ENCODE data around the gene MAGOHB. TPM values are rescaled to one million over a fixed set of nuclear protein-coding genes. Genes with fewer than 3 reads are reported as not detected.

The MAGOHB gene
- total and polyA plus RNA-seq, 2 of the 13 experiments (the other 11 are each of a cell fraction or from before 2014, with no cell fraction given), result 7.0 to 49.8 TPM

DNA sequence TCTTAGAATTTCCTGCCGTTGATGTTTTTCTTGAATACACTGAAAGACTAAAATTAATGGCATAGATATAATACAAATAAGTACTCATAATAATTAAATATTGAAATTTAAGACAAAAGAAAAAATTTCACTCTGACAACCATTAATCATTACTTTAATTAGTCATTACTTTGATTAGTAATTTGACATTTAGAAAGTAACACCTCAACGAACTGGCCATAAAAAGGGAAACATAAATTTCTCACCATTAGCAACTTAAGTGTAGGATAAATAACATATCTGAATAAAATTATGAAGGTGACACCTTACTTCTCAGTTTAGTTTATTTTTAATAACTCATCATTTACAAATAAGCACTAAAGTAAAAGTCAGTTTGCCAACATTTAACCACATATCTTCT lies 17.5 kb downstream of the MAGOHB start (continued):
- TF ChIP-seq, protein P1, sequence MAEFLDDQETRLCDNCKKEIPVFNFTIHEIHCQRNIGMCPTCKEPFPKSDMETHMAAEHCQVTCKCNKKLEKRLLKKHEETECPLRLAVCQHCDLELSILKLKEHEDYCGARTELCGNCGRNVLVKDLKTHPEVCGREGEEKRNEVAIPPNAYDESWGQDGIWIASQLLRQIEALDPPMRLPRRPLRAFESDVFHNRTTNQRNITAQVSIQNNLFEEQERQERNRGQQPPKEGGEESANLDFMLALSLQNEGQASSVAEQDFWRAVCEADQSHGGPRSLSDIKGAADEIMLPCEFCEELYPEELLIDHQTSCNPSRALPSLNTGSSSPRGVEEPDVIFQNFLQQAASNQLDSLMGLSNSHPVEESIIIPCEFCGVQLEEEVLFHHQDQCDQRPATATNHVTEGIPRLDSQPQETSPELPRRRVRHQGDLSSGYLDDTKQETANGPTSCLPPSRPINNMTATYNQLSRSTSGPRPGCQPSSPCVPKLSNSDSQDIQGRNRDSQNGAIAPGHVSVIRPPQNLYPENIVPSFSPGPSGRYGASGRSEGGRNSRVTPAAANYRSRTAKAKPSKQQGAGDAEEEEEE (CRISPR knock-in tag; IDR thresholded peaks at IDR 0.05; ENCODE audit: borderline replicate concordance), result no peak
- no peak for TF ChIP-seq RBAK (CRISPR knock-in tag; IDR thresholded peaks at IDR 0.05)
- TF ChIP-seq ZNF451 (CRISPR knock-in tag; IDR thresholded peaks at IDR 0.05), result no peak
- no peak for TF ChIP-seq BRD4 (CRISPR knock-in tag; IDR thresholded peaks at IDR 0.05)
- no peak for TF ChIP-seq DR1 (CRISPR knock-in tag; IDR thresholded peaks at IDR 0.05)
- no peak for TF ChIP-seq SRSF9 (IDR thresholded peaks at IDR 0.05; ENCODE audit: borderline replicate concordance, insufficient read depth, low read depth, low read length, poor library complexity, severe bottlenecking)
- TF ChIP-seq, protein P2, sequence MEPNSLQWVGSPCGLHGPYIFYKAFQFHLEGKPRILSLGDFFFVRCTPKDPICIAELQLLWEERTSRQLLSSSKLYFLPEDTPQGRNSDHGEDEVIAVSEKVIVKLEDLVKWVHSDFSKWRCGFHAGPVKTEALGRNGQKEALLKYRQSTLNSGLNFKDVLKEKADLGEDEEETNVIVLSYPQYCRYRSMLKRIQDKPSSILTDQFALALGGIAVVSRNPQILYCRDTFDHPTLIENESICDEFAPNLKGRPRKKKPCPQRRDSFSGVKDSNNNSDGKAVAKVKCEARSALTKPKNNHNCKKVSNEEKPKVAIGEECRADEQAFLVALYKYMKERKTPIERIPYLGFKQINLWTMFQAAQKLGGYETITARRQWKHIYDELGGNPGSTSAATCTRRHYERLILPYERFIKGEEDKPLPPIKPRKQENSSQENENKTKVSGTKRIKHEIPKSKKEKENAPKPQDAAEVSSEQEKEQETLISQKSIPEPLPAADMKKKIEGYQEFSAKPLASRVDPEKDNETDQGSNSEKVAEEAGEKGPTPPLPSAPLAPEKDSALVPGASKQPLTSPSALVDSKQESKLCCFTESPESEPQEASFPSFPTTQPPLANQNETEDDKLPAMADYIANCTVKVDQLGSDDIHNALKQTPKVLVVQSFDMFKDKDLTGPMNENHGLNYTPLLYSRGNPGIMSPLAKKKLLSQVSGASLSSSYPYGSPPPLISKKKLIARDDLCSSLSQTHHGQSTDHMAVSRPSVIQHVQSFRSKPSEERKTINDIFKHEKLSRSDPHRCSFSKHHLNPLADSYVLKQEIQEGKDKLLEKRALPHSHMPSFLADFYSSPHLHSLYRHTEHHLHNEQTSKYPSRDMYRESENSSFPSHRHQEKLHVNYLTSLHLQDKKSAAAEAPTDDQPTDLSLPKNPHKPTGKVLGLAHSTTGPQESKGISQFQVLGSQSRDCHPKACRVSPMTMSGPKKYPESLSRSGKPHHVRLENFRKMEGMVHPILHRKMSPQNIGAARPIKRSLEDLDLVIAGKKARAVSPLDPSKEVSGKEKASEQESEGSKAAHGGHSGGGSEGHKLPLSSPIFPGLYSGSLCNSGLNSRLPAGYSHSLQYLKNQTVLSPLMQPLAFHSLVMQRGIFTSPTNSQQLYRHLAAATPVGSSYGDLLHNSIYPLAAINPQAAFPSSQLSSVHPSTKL (CRISPR knock-in tag; IDR thresholded peaks at IDR 0.05), result no peak
- no peak for TF ChIP-seq PPARG (CRISPR knock-in tag; conservative IDR thresholded peaks at IDR 0.05)

GRCh38 chr12:10590966-10591365 lies 22.4 kb downstream of the MAGOHB start:
- FAIRE-seq (no peak), DNase-seq (ENCODE audit: low spot score) (no peak), ATAC-seq (no peak)
- POLR2A ChIA-PET, result no interaction called here
- BruUV-seq (replicated peaks), result no TSS peak
- CTCF ChIA-PET (ENCODE audit: low intra/inter-chr PET ratio, low total read pairs), result no interaction called here
- WGBS (ENCODE audit: low lambda C conversion rate), result 92% methylated on average over 3 of the region's 3 CpGs
- Histone ChIP-seq H3K27ac (ENCODE audit: extremely low read length, insufficient read depth, low read length) (no peak overlapping the region), H3K79me2 (ENCODE audit: insufficient read depth, low read length) (no peaks in the 10 kb centered on the region), H3K36me3 (replicated peaks in 1 of 2; ENCODE audit: control insufficient read depth in 1 of 2, insufficient read depth in 2 of 2, low read length in 2 of 2) (peaks cover 0 to 2% of the 10 kb centered on the region in 2 experiments; a peak in 2 of 5 replicates), H3K9me3 (ENCODE audit: low read length) (no peaks in the 10 kb centered on the region), H3K4me1 (ENCODE audit: insufficient read depth, low read length) (no peaks in the 10 kb centered on the region), H3K4me2 (ENCODE audit: low read depth, low read length) (no peak overlapping the region), H3K9ac (ENCODE audit: insufficient read depth, low read depth, low read length) (no peak overlapping the region), H3K27me3 (ENCODE audit: control insufficient read depth in 1 of 2, insufficient read depth in 2 of 2, low read length in 2 of 2) (no peaks in the 10 kb centered on the region), H3K4me3 (replicated peaks in 1 of 3; ENCODE audit: insufficient read depth in 1 of 3, low read depth in 2 of 3, low read length in 3 of 3) (no peak overlapping the region), H2AFZ (ENCODE audit: low read length) (no peak overlapping the region), H4K20me1 (ENCODE audit: insufficient read depth, low read length) (no peaks in the 10 kb centered on the region)
- intact Hi-C loops (cut with micrococcal nuclease; ENCODE audit: unreplicated experiment), result no loop called here
- in situ Hi-C loops (cut with HindIII; ENCODE audit: extremely low pct_ligation_motif_present, low pct_unique_long_range_greater_than_20kb), result no loop called here
- no peak for TF ChIP-seq CTCF (CRISPR knock-in tag; IDR thresholded peaks at IDR 0.05)
- no peak for TF ChIP-seq TGIF2 (CRISPR knock-in tag; IDR thresholded peaks at IDR 0.05)
- no peak for TF ChIP-seq ZNF609 (CRISPR knock-in tag; IDR thresholded peaks at IDR 0.05; ENCODE audit: borderline replicate concordance)

Measured in HepG2 (cell line).